B cell (primary cell): ENCODE measurements around the gene TPCN1. TPM values are rescaled to one million over a fixed set of nuclear protein-coding genes. Genes with fewer than 3 reads are reported as not detected.

ENCODE experiments used
- ATAC-seq: fragments of 200-7000 bp; cut with Tn5 transposase; one replicate; pipeline ENCODE4 v1.10.0; 2021; ENCODE audit warnings: low read depth, mild to moderate bottlenecking, moderate number of reproducible peaks, moderate library complexity
- CTCF ChIA-PET: fragments of 350-600 bp; sonication (Branson Sonifier 250); formaldehyde crosslinking; loops from one replicate; lab custom pipeline; 2021; ENCODE audit warnings: antibody characterized with exemption, inconsistent platforms; lab: Charles Lee
- POLR2A ChIA-PET: fragments of 350-600 bp; sonication (Branson Sonifier 250); formaldehyde crosslinking; loops from one replicate; lab custom pipeline; 2021; ENCODE audit warnings: antibody characterized with exemption; lab: Charles Lee
- DNase-seq: peaks from one replicate; pipeline ENCODE4 v3.0.0; 2013
- H2AFZ ChIP-seq: 2 replicates; pipeline ENCODE4 v1.6.1; 2012; ENCODE audit warnings: mild to moderate bottlenecking, low read depth, low read length; ENCODE audit not compliant: insufficient read depth, poor library complexity, severe bottlenecking
- H3K27ac ChIP-seq, 2 donors: 1 replicate in 1 of 2; 2 replicates in 1 of 2; pipeline ENCODE4 v1.5.1; 2012 to 2013; ENCODE audit warnings: low read length in 2 of 2, mild to moderate bottlenecking in 2 of 2, moderate library complexity in 1 of 2
- H3K27me3 ChIP-seq, 4 experiments: fragments of 200-600 bp in 1 of 4; sonication (generic) in 1 of 4; replicated peaks in 1 of 4; 1 replicate in 2 of 4; 2 replicates in 2 of 4; pipeline versions ENCODE4 v1.6.1 to v1.7.0; 2013 to 2016; ENCODE audit warnings: low read length in 3 of 4, mild to moderate bottlenecking in 2 of 4, mixed read lengths in 1 of 4, moderate library complexity in 1 of 4; ENCODE audit not compliant: insufficient read depth in 4 of 4, control insufficient read depth in 3 of 4; ENCODE audit errors: control extremely low read depth in 1 of 4
- H3K36me3 ChIP-seq, 2 experiments: replicated peaks in 1 of 2; 1 replicate in 1 of 2; 2 replicates in 1 of 2; pipeline versions ENCODE4 v1.6.1 to v1.7.1; 2013; ENCODE audit warnings: low read length in 1 of 2; ENCODE audit not compliant: insufficient read depth in 2 of 2, control insufficient read depth in 1 of 2; ENCODE audit errors: control extremely low read depth in 1 of 2, extremely low read depth in 1 of 2
- H3K4me1 ChIP-seq, 2 donors: fragments of 200-600 bp in 1 of 2; sonication (generic) in 1 of 2; 1 replicate in 1 of 2; 2 replicates in 1 of 2; pipeline versions ENCODE4 v1.5.1 to v1.6.1; 2013 to 2017; ENCODE audit warnings: low read length in 2 of 2; ENCODE audit not compliant: control insufficient read depth in 2 of 2, insufficient read depth in 2 of 2
- H3K4me2 ChIP-seq: replicated peaks from 2 replicates; pipeline ENCODE3; 2012; ENCODE audit warnings: mild to moderate bottlenecking, low read depth, low read length; ENCODE audit not compliant: poor library complexity, severe bottlenecking
- H3K4me3 ChIP-seq, 5 experiments: fragments of 200-600 bp in 1 of 5; sonication (generic) in 1 of 5; 1 replicate in 3 of 5; 2 replicates in 2 of 5; pipeline versions ENCODE4 v1.5.1 to v1.7.0; 2011 to 2016; ENCODE audit warnings: low read length in 4 of 5, mild to moderate bottlenecking in 4 of 5, low read depth in 2 of 5, control low read depth in 1 of 5, moderate library complexity in 1 of 5; ENCODE audit not compliant: insufficient read depth in 1 of 5; ENCODE audit errors: control extremely low read depth in 1 of 5, extremely low read depth in 1 of 5
- H3K79me2 ChIP-seq: fragments of 200-600 bp; sonication (generic); one replicate; pipeline ENCODE4 v1.6.0; 2016; ENCODE audit warnings: low read length; ENCODE audit not compliant: control insufficient read depth, insufficient read depth
- H3K9ac ChIP-seq: fragments of 200-600 bp; sonication (generic); 2 replicates; pipeline ENCODE4 v1.6.1; 2017; ENCODE audit warnings: mild to moderate bottlenecking, low read length, moderate library complexity
- H3K9me3 ChIP-seq, 3 donors: one replicate each; pipeline versions ENCODE4 v1.6.1 to v1.7.1; 2013; ENCODE audit warnings: low read length in 2 of 3; ENCODE audit not compliant: control insufficient read depth in 2 of 3, insufficient read depth in 1 of 3; ENCODE audit errors: control extremely low read depth in 1 of 3
- H4K20me1 ChIP-seq: 2 replicates; pipeline ENCODE4 v1.6.0; 2012; ENCODE audit warnings: mild to moderate bottlenecking, low read length; ENCODE audit not compliant: insufficient read depth, control insufficient read depth, poor library complexity, severe bottlenecking
- H3K27ac Mint-ChIP-seq: one replicate; pipeline ENCODE4 v1.8.0; 2021; ENCODE audit warnings: mixed read lengths
- H3K27me3 Mint-ChIP-seq: one replicate; pipeline ENCODE4 v1.8.0; 2021; ENCODE audit warnings: mixed read lengths
- H3K4me1 Mint-ChIP-seq: one replicate; pipeline ENCODE4 v1.8.0; 2021; ENCODE audit warnings: mixed read lengths
- H3K4me3 Mint-ChIP-seq: one replicate; pipeline ENCODE4 v1.8.0; 2021; ENCODE audit warnings: mixed read lengths
- H3K9me3 Mint-ChIP-seq: one replicate; pipeline ENCODE4 v1.8.0; 2022; ENCODE audit warnings: mixed read lengths; ENCODE audit not compliant: insufficient read depth
- CTCF ChIP-seq: fragments of 200-600 bp; IDR thresholded peaks from one replicate; pipeline ENCODE4 v1.8.0; 2022; ENCODE audit warnings: antibody characterized with exemption, mild to moderate bottlenecking
- EZH2 ChIP-seq: IDR thresholded peaks from 2 replicates; pipeline ENCODE4 v1.6.1; 2012; ENCODE audit warnings: borderline replicate concordance, low read depth, mild to moderate bottlenecking, moderate library complexity, low read length; ENCODE audit not compliant: insufficient read depth, poor library complexity, severe bottlenecking
- WGBS: methylation state at CpG from one replicate; pipeline ENCODE4 v1.1.5; 2013; ENCODE audit warnings: missing lambda C conversion rate; ENCODE audit not compliant: insufficient coverage; 5-methylcytosine and 5-hydroxymethylcytosine counted together
- intact Hi-C: fragments of 100-400 bp; cut with micrococcal nuclease; formaldehyde crosslinking; loops from one replicate; pipeline ENCODE4 v1.10.0; 2022
- polyA plus RNA-seq: library from polyadenylated mRNA; depleted of rRNA; stranded (reverse); fragments of >200 nt; gene quantifications from 2 replicates; pipeline ENCODE4 v1.2.3, GENCODE V29; 2012
- total RNA-seq, 2 donors: library from RNA; stranded (reverse); fragments of 120-200 nt in 1 of 2; gene quantifications; 1 replicate in 1 of 2; 2 replicates in 1 of 2; pipeline versions ENCODE4 v1.2.3 to v1.2.4, GENCODE V29; 2013 to 2022

TPCN1 gene
- total and polyA plus RNA-seq, 2 donors (not counting 1 experiment from before 2014, with no cell fraction given) = 80.8 to 258 TPM

- no peak for DNase-seq
- CTCF ChIA-PET = interaction anchor here (1.7 kb wide), 1 partner anchor 40 kb away, joined by 14 read pairs; no protein-coding TSS in a partner anchor
- ATAC-seq = no peak
- peak overlapping the region in 1 of 2 donors; percentile 50 for H3K27ac ChIP-seq
- Mint-ChIP-seq H3K4me1 (peaks cover 66% of the 10 kb centered on the region), H3K27ac (peak overlapping the region; percentile 62), H3K4me3 (no peak overlapping the region), H3K27me3 (no peaks in the 10 kb centered on the region), H3K9me3 (no peaks in the 10 kb centered on the region)
- H3K27me3 ChIP-seq = no peaks in the 10 kb centered on the region
- peaks cover 0 to 38% of the 10 kb centered on the region in 2 experiments for H3K36me3 ChIP-seq
- intact Hi-C loops = no loop called here
- peaks cover 16% of the 10 kb centered on the region for H4K20me1 ChIP-seq
- H2AFZ ChIP-seq = no peak overlapping the region
- POLR2A ChIA-PET = no interaction called here
- WGBS = no CpG with 5 or more reads among the region's 4 CpGs
- H3K4me1 ChIP-seq = peaks cover 44 to 62% of the 10 kb centered on the region in 2 donors
- TF ChIP-seq EZH2 (no peak), CTCF (no peak)
- no peak overlapping the region for H3K9ac ChIP-seq
- peaks cover 0 to 4% (median 0%) of the 10 kb centered on the region in 3 donors for H3K9me3 ChIP-seq
- H3K4me2 ChIP-seq = peak overlapping the region; percentile 31
- H3K4me3 ChIP-seq = no peak overlapping the region
- peaks cover 43% of the 10 kb centered on the region for H3K79me2 ChIP-seq
Observed at GRCh38 chr12:113237748-113238147, 16.5 kb downstream of the TPCN1 start.

- Mint-ChIP-seq H3K4me3 (no peak overlapping the region), H3K27me3 (no peaks in the 10 kb centered on the region), H3K9me3 (no peaks in the 10 kb centered on the region), H3K27ac (peak overlapping the region; percentile 32), H3K4me1 (peaks cover 60% of the 10 kb centered on the region)
- Histone ChIP-seq H3K27ac (peak overlapping the region in 1 of 2 donors; percentile 50), H2AFZ (no peak overlapping the region), H3K4me2 (peak overlapping the region; percentile 31), H3K4me1 (peaks cover 39 to 56% of the 10 kb centered on the region in 2 donors), H3K36me3 (peaks cover 0 to 40% of the 10 kb centered on the region in 2 experiments), H3K4me3 (no peak overlapping the region), H4K20me1 (peaks cover 21% of the 10 kb centered on the region), H3K9ac (no peak overlapping the region), H3K9me3 (peaks cover 0 to 4% (median 0%) of the 10 kb centered on the region in 3 donors), H3K79me2 (peaks cover 49% of the 10 kb centered on the region), H3K27me3 (no peaks in the 10 kb centered on the region)
- WGBS = 49% methylated on average over 3 of the region's 3 CpGs
- ATAC-seq = no peak
- intact Hi-C loops = no loop called here
- ChIA-PET POLR2A (no interaction called here), CTCF (no interaction called here)
- TF ChIP-seq CTCF (no peak), EZH2 (no peak)
- no peak for DNase-seq
Observed at GRCh38 chr12:113238309-113238708, 17.0 kb downstream of the TPCN1 start.
